Measurements from ENCODE around the gene KCNK6. TPM values are rescaled to one million over a fixed set of nuclear protein-coding genes. Genes with fewer than 3 reads are reported as not detected.

Gene KCNK6
- total and polyA plus RNA-seq, 10 of the 15 experiments (the other 5 are each of a cell fraction or from before 2014, with no cell fraction given): 0.04 to 1.4 (median 1.1) TPM

DNA sequence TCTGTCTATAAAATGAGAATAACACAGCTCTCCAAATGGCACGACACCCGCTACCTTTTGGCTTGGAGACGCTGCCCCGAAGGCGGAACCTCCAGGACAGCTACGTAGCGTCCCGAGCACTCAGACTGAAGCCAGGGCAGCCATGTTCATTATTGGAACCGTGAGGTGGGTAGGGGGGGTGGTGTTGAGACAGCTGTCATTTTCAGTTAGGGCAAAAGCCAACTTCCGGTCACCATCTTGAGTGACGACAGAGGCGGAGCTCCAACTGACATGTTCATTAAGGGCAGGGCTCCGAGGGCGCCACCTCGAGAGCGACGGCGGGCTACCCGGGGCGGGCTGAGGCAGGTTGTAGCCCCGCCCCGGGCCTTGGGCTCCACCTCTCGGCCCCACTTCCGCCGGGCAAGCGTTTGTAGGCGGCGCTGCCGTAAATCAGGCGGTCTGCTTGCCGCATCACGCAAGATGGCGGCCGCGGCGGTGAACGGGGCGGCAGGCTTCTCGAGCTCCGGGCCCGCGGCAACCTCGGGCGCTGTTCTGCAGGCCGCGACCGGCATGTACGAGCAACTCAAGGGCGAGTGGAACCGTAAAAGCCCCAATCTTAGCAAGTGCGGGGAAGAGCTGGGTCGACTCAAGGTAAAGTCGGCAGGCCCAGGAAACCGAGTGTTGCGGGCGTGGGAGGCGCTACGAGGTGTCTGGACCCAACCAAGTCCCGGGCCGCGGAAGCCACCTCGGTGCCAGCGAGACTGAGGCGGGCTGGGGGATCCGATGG is 54.9 kb downstream of the KCNK6 start, which contains the start of gene PSMD8 (continued):
- TF ChIP-seq, protein P1, sequence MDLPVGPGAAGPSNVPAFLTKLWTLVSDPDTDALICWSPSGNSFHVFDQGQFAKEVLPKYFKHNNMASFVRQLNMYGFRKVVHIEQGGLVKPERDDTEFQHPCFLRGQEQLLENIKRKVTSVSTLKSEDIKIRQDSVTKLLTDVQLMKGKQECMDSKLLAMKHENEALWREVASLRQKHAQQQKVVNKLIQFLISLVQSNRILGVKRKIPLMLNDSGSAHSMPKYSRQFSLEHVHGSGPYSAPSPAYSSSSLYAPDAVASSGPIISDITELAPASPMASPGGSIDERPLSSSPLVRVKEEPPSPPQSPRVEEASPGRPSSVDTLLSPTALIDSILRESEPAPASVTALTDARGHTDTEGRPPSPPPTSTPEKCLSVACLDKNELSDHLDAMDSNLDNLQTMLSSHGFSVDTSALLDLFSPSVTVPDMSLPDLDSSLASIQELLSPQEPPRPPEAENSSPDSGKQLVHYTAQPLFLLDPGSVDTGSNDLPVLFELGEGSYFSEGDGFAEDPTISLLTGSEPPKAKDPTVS (IDR thresholded peaks at IDR 0.05; ENCODE audit: low read depth, low read length): no peak
- TF ChIP-seq IRF4 (IDR thresholded peaks at IDR 0.05; ENCODE audit: low read depth, low read length) (no peak), MEF2B (IDR thresholded peaks at IDR 0.05; ENCODE audit: partially characterized antibody, poor library complexity, severe bottlenecking) (no peak), ZNF622 (IDR thresholded peaks at IDR 0.05) (no peak), SMC3 (IDR thresholded peaks at IDR 0.05; ENCODE audit: borderline replicate concordance, low read length) (no peak; the same call in 1 of the 2 replicates), SMARCA5 (IDR thresholded peaks at IDR 0.05) (peak; percentile 69; the same call in 1 of the 2 replicates), GATAD2B (conservative IDR thresholded peaks at IDR 0.05; ENCODE audit: low read depth) (peak; percentile 94), TCF12 (IDR thresholded peaks at IDR 0.05; ENCODE audit: low read depth, low read length) (peak; percentile 77), FOXK2 (IDR thresholded peaks at IDR 0.05) (no peak; the same call in 1 of the 2 replicates), NR2F1 (conservative IDR thresholded peaks at IDR 0.05) (0 out of 2 replicates have a peak, but pooled peaks have one; percentile 42), MYC (IDR thresholded peaks at IDR 0.05; ENCODE audit: insufficient read depth, insufficient read length, insufficient replicate concordance, low read length, severe bottlenecking) (no peak), PAX8 (IDR thresholded peaks at IDR 0.05) (no peak), MYB (IDR thresholded peaks at IDR 0.05; ENCODE audit: borderline replicate concordance, low read depth, low read length) (peak; percentile 88), JUNB (IDR thresholded peaks at IDR 0.05) (no peak), CHD1 (IDR thresholded peaks at IDR 0.05; ENCODE audit: low read depth, low read length) (no peak), BHLHE40 (IDR thresholded peaks at IDR 0.05; ENCODE audit: borderline replicate concordance in 1 of 2, low read depth in 2 of 2, low read length in 1 of 2) (peak; percentile 29 to 41; a peak in 1 of 4 replicates), ETV6 (conservative IDR thresholded peaks at IDR 0.05 in 1 of 2, IDR thresholded peaks at IDR 0.05 in 1 of 2; ENCODE audit: borderline replicate concordance in 1 of 2, low read depth in 1 of 2) (no peak), SIX5 (IDR thresholded peaks at IDR 0.05; ENCODE audit: low read depth, low read length, severe bottlenecking) (peak; percentile 81), YBX1 (IDR thresholded peaks at IDR 0.05) (no peak), KAT2A (conservative IDR thresholded peaks at IDR 0.05; ENCODE audit: control insufficient read depth, low read depth, low read length) (no peak)
- TF ChIP-seq, protein P2, sequence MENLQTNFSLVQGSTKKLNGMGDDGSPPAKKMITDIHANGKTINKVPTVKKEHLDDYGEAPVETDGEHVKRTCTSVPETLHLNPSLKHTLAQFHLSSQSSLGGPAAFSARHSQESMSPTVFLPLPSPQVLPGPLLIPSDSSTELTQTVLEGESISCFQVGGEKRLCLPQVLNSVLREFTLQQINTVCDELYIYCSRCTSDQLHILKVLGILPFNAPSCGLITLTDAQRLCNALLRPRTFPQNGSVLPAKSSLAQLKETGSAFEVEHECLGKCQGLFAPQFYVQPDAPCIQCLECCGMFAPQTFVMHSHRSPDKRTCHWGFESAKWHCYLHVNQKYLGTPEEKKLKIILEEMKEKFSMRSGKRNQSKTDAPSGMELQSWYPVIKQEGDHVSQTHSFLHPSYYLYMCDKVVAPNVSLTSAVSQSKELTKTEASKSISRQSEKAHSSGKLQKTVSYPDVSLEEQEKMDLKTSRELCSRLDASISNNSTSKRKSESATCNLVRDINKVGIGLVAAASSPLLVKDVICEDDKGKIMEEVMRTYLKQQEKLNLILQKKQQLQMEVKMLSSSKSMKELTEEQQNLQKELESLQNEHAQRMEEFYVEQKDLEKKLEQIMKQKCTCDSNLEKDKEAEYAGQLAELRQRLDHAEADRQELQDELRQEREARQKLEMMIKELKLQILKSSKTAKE (IDR thresholded peaks at IDR 0.05; ENCODE audit: low read depth, poor library complexity, severe bottlenecking): peak; percentile 32
- TF ChIP-seq, protein P3, sequence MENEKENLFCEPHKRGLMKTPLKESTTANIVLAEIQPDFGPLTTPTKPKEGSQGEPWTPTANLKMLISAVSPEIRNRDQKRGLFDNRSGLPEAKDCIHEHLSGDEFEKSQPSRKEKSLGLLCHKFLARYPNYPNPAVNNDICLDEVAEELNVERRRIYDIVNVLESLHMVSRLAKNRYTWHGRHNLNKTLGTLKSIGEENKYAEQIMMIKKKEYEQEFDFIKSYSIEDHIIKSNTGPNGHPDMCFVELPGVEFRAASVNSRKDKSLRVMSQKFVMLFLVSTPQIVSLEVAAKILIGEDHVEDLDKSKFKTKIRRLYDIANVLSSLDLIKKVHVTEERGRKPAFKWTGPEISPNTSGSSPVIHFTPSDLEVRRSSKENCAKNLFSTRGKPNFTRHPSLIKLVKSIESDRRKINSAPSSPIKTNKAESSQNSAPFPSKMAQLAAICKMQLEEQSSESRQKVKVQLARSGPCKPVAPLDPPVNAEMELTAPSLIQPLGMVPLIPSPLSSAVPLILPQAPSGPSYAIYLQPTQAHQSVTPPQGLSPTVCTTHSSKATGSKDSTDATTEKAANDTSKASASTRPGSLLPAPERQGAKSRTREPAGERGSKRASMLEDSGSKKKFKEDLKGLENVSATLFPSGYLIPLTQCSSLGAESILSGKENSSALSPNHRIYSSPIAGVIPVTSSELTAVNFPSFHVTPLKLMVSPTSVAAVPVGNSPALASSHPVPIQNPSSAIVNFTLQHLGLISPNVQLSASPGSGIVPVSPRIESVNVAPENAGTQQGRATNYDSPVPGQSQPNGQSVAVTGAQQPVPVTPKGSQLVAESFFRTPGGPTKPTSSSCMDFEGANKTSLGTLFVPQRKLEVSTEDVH (IDR thresholded peaks at IDR 0.05; ENCODE audit: low read depth, partially characterized antibody): no peak
- TF ChIP-seq, protein P4, sequence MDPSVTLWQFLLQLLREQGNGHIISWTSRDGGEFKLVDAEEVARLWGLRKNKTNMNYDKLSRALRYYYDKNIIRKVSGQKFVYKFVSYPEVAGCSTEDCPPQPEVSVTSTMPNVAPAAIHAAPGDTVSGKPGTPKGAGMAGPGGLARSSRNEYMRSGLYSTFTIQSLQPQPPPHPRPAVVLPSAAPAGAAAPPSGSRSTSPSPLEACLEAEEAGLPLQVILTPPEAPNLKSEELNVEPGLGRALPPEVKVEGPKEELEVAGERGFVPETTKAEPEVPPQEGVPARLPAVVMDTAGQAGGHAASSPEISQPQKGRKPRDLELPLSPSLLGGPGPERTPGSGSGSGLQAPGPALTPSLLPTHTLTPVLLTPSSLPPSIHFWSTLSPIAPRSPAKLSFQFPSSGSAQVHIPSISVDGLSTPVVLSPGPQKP (IDR thresholded peaks at IDR 0.05; ENCODE audit: low read depth, low read length): peak; percentile 95
